ENCODE measurements around the gene SHISA8. TPM values are rescaled to one million over a fixed set of nuclear protein-coding genes. Genes with fewer than 3 reads are reported as not detected.

The SHISA8 gene
- total and polyA plus RNA-seq, 10 of the 15 experiments (the other 5 are each of a cell fraction or from before 2014, with no cell fraction given), result 0.06 to 10.1 (median 0.25) TPM

DNA sequence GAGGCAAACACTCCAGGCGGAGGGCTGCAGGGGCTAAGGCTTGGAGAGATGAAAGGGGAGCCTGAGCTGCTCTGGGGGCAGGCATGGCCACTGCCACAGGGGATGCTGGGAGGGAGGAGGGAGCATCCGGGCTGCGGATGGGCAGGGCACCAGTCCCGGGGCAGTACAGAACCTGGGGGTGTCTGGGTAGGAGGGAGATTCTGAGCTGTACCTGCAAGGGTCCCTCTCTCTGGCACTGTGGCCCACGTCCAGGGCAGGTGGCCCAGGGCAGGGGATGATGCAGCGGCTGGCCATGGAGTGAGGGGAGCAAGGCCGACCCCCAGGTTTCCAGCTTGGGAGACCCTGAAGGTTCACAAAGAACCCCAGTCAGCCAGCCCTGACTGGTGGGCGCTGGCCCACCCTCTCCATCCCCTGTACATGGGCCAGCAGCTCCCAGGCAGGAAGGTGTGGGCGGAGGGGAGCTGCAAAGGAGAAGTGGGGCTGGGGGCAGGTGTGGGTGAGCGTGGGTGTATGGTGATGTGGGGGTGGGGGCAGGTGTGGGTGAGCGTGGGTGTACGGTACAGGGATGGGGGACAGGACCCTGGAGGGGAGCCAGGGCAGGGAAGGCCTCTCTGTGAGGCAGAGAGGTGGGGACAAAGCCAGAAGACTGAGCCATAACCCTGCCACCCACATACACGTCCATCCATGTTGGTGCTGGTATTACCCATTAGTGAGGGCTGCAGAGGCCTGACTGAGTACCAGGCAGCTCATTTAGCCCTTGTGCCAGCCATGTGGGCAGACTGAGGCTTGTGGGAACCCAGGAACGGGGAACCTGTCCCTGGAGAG, 13.9 kb upstream of the SHISA8 start:
- ATAC-seq (no peak), FAIRE-seq (no peak), DNase-seq (ENCODE audit: low read depth, low spot score) (no peak)
- H4K20me1 ChIP-seq (ENCODE audit: control insufficient read depth, insufficient read depth), result no peaks in the 10 kb centered on the region
- H3K27me3 ChIP-seq (replicated peaks in 1 of 2; ENCODE audit: control insufficient read depth in 2 of 2, insufficient read depth in 2 of 2, low read length in 1 of 2), result no peaks in the 10 kb centered on the region
- H3K4me2 ChIP-seq (ENCODE audit: control insufficient read depth, insufficient read depth), result peak overlapping the region; percentile 32
- peak overlapping the region; percentile 48; the same call in 1 of the 2 replicates for H3K9ac ChIP-seq (ENCODE audit: control insufficient read depth, insufficient read depth, low read length)
- no peaks in the 10 kb centered on the region for H3K9me3 ChIP-seq (replicated peaks; ENCODE audit: control insufficient read depth, insufficient read depth, low read length)
- H2AFZ ChIP-seq (ENCODE audit: control insufficient read depth, low read depth, low read length), result no peak overlapping the region
- peaks cover 23% of the 10 kb centered on the region for H3K79me2 ChIP-seq (ENCODE audit: control insufficient read depth, insufficient read depth, low read length)
- BruUV-seq (replicated peaks), result no TSS peak
- ChIA-PET POLR2A (interaction anchor here (0.5 to 15.3 kb wide), 9 partner anchors 7 to 93 kb away, joined by 3 to 599 read pairs (median 3); no protein-coding TSS in a partner anchor), SMC1A (ENCODE audit: uncharacterized antibody, unreplicated experiment) (interaction anchor here (1.1 to 15.4 kb wide), 3 partner anchors 11 to 230 kb away, joined by 3 to 321 read pairs (median 6); no protein-coding TSS in a partner anchor), CTCF (interaction anchor here (1.2 to 11.0 kb wide), 3 partner anchors 9 to 18 kb away, joined by 4 to 234 read pairs (median 5); partner anchors contain the start of gene CENPM), RAD21 (ENCODE audit: unreplicated experiment) (interaction anchor here (0.8 to 11.6 kb wide), 7 partner anchors 9 to 232 kb away, joined by 4 to 408 read pairs (median 6); partner anchors contain the start of genes CENPM and SMIM45)
- intact Hi-C loops (cut with micrococcal nuclease; ENCODE audit: unreplicated experiment) (no loop called here), in situ Hi-C loops (cut with MboI) (no loop called here)
- WGBS (ENCODE audit: insufficient coverage, insufficient replicate concordance, low lambda C conversion rate, missing lambda C conversion rate), result 49% methylated on average over 14 of the region's 14 CpGs
- 0 out of 4 replicates have a peak, but pooled peaks cover 0 to under 1% of the 10 kb centered on the region in 2 experiments for H3K36me3 ChIP-seq (ENCODE audit: control insufficient read depth in 2 of 2, insufficient read depth in 2 of 2, low read length in 1 of 2)
- H3K4me3 ChIP-seq, result no peak overlapping the region
- H3K27ac ChIP-seq (ENCODE audit: control insufficient read depth, insufficient read depth), result peak overlapping the region; percentile 91
- peaks cover 55% of the 10 kb centered on the region for H3K4me1 ChIP-seq (ENCODE audit: control insufficient read depth, insufficient read depth, low read length)
- TF ChIP-seq MEF2B (IDR thresholded peaks at IDR 0.05; ENCODE audit: partially characterized antibody, poor library complexity, severe bottlenecking) (no peak), MYB (IDR thresholded peaks at IDR 0.05; ENCODE audit: borderline replicate concordance, low read depth, low read length) (no peak), ESRRA (IDR thresholded peaks at IDR 0.05; ENCODE audit: low read length) (no peak), SMC3 (IDR thresholded peaks at IDR 0.05; ENCODE audit: borderline replicate concordance, low read length) (no peak), CUX1 (IDR thresholded peaks at IDR 0.05; ENCODE audit: insufficient replicate concordance, low read depth, low read length) (no peak), NBN (IDR thresholded peaks at IDR 0.05) (peak; percentile 56; the same call in 1 of the 2 replicates), FOS (IDR thresholded peaks at IDR 0.05; ENCODE audit: borderline replicate concordance, extremely low read depth, insufficient read length) (no peak), IKZF2 (IDR thresholded peaks at IDR 0.05) (peak in 1 of 2 experiments; percentile 17; a peak in 1 of 4 replicates), CBFB (IDR thresholded peaks at IDR 0.05; ENCODE audit: low read depth) (no peak), SRF (IDR thresholded peaks at IDR 0.05; ENCODE audit: low read depth in 2 of 2, low read length in 2 of 2) (no peak), CHD4 (IDR thresholded peaks at IDR 0.05) (no peak), YY1 (IDR thresholded peaks at IDR 0.05; ENCODE audit: low read depth, low read length) (0 out of 2 replicates have a peak, but pooled peaks have one; percentile 9), SMARCA5 (IDR thresholded peaks at IDR 0.05) (no peak), RUNX3 (IDR thresholded peaks at IDR 0.05; ENCODE audit: low read length) (no peak), HDAC2 (IDR thresholded peaks at IDR 0.05) (no peak)
- TF ChIP-seq, protein P1, sequence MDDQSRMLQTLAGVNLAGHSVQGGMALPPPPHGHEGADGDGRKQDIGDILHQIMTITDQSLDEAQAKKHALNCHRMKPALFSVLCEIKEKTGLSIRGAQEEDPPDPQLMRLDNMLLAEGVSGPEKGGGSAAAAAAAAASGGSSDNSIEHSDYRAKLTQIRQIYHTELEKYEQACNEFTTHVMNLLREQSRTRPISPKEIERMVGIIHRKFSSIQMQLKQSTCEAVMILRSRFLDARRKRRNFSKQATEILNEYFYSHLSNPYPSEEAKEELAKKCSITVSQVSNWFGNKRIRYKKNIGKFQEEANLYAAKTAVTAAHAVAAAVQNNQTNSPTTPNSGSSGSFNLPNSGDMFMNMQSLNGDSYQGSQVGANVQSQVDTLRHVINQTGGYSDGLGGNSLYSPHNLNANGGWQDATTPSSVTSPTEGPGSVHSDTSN (IDR thresholded peaks at IDR 0.05; ENCODE audit: insufficient replicate concordance, low read depth, low read length), result no peak
- TF ChIP-seq, protein P2, sequence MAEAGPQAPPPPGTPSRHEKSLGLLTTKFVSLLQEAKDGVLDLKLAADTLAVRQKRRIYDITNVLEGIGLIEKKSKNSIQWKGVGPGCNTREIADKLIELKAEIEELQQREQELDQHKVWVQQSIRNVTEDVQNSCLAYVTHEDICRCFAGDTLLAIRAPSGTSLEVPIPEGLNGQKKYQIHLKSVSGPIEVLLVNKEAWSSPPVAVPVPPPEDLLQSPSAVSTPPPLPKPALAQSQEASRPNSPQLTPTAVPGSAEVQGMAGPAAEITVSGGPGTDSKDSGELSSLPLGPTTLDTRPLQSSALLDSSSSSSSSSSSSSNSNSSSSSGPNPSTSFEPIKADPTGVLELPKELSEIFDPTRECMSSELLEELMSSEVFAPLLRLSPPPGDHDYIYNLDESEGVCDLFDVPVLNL (IDR thresholded peaks at IDR 0.05; ENCODE audit: low read depth, low read length), result no peak
